HL-60 (cell line): ENCODE data around the gene FSTL4.

Source experiments
- DNase-seq, 2 experiments: peaks; one replicate each; pipeline ENCODE4 v3.0.0-alpha.2; 2010 to 2020; ENCODE audit warnings: low read depth in 1 of 2, low spot score in 1 of 2
- H3K27ac ChIP-seq: fragments of 250-450 bp; sonication (Bioruptor Pico); replicated peaks from 2 replicates; pipeline ENCODE4 v1.5.1; 2020; ENCODE audit warnings: mild to moderate bottlenecking, moderate library complexity
- H3K27me3 ChIP-seq: fragments of 250-450 bp; sonication (Bioruptor Pico); 2 replicates; pipeline ENCODE4 v1.5.1; 2021; ENCODE audit warnings: mild to moderate bottlenecking, moderate library complexity; ENCODE audit not compliant: insufficient read depth, poor library complexity, severe bottlenecking
- H3K4me3 ChIP-seq: replicated peaks from 2 replicates; pipeline ENCODE4 v1.5.1; 2011; ENCODE audit warnings: mild to moderate bottlenecking, control low read depth, low read length; ENCODE audit not compliant: insufficient read depth
- GABPA ChIP-seq: IDR thresholded peaks from 2 replicates; pipeline ENCODE4 v1.6.1; 2012; ENCODE audit warnings: low read depth
- POLR2AphosphoS5 ChIP-seq: IDR thresholded peaks from 2 replicates; pipeline ENCODE4 v1.6.1; 2012; ENCODE audit warnings: low read depth
- SPI1 ChIP-seq: IDR thresholded peaks from 2 replicates; pipeline ENCODE4 v1.6.1; 2012; ENCODE audit warnings: low read depth, mild to moderate bottlenecking, borderline replicate concordance
- TF ChIP-seq, protein P1 (sequence below): IDR thresholded peaks from one replicate; pipeline ENCODE4 v1.5.1; 2011; ENCODE audit warnings: low read length, control low read depth, inconsistent platforms; ENCODE audit not compliant: insufficient read depth
- TF ChIP-seq, protein P2 (sequence below): IDR thresholded peaks from 2 replicates; pipeline ENCODE4 v1.6.1; 2012; ENCODE audit warnings: low read depth; ENCODE audit not compliant: insufficient replicate concordance

FSTL4 gene

DNA sequence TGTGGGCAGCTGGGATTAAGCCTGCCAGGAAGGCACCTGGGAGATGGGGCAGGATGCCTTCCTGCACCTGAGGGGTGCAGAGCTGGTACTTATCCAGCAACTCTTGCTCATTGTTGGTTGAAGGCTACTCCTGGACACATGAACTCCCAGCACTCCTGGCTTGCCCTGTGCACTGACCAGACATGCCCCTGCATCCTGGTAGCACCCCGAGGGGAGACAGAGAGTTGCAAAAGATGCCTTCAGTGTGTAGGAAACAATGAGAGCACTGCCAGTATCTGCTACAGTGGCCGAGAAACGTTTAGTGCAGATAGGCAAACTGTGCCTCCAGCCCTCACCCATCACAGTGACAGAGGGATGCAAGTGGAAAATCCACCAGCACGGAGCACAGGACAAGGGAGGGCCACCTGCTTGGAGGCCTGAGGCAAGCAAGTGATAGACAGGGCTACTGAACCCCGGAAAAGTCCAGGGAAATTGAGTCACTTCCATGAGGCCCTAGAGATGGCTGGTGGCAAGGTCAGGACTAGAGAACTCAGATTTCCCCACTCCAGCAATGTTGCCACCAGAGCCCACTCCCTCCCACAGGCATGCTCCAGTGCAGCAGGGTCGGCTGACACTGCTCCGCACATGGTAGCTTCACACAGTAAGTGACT is 171.1 kb downstream of the FSTL4 start:
- no peak overlapping the region for H3K4me3 ChIP-seq
- no peak for DNase-seq
- H3K27me3 ChIP-seq, result no peaks in the 10 kb centered on the region
- no peak overlapping the region for H3K27ac ChIP-seq
- TF ChIP-seq POLR2AphosphoS5 (no peak), SPI1 (no peak), GABPA (no peak)
- TF ChIP-seq, protein P1, sequence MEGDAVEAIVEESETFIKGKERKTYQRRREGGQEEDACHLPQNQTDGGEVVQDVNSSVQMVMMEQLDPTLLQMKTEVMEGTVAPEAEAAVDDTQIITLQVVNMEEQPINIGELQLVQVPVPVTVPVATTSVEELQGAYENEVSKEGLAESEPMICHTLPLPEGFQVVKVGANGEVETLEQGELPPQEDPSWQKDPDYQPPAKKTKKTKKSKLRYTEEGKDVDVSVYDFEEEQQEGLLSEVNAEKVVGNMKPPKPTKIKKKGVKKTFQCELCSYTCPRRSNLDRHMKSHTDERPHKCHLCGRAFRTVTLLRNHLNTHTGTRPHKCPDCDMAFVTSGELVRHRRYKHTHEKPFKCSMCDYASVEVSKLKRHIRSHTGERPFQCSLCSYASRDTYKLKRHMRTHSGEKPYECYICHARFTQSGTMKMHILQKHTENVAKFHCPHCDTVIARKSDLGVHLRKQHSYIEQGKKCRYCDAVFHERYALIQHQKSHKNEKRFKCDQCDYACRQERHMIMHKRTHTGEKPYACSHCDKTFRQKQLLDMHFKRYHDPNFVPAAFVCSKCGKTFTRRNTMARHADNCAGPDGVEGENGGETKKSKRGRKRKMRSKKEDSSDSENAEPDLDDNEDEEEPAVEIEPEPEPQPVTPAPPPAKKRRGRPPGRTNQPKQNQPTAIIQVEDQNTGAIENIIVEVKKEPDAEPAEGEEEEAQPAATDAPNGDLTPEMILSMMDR, result no peak
- TF ChIP-seq, protein P2, sequence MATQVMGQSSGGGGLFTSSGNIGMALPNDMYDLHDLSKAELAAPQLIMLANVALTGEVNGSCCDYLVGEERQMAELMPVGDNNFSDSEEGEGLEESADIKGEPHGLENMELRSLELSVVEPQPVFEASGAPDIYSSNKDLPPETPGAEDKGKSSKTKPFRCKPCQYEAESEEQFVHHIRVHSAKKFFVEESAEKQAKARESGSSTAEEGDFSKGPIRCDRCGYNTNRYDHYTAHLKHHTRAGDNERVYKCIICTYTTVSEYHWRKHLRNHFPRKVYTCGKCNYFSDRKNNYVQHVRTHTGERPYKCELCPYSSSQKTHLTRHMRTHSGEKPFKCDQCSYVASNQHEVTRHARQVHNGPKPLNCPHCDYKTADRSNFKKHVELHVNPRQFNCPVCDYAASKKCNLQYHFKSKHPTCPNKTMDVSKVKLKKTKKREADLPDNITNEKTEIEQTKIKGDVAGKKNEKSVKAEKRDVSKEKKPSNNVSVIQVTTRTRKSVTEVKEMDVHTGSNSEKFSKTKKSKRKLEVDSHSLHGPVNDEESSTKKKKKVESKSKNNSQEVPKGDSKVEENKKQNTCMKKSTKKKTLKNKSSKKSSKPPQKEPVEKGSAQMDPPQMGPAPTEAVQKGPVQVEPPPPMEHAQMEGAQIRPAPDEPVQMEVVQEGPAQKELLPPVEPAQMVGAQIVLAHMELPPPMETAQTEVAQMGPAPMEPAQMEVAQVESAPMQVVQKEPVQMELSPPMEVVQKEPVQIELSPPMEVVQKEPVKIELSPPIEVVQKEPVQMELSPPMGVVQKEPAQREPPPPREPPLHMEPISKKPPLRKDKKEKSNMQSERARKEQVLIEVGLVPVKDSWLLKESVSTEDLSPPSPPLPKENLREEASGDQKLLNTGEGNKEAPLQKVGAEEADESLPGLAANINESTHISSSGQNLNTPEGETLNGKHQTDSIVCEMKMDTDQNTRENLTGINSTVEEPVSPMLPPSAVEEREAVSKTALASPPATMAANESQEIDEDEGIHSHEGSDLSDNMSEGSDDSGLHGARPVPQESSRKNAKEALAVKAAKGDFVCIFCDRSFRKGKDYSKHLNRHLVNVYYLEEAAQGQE, result no peak

DNA sequence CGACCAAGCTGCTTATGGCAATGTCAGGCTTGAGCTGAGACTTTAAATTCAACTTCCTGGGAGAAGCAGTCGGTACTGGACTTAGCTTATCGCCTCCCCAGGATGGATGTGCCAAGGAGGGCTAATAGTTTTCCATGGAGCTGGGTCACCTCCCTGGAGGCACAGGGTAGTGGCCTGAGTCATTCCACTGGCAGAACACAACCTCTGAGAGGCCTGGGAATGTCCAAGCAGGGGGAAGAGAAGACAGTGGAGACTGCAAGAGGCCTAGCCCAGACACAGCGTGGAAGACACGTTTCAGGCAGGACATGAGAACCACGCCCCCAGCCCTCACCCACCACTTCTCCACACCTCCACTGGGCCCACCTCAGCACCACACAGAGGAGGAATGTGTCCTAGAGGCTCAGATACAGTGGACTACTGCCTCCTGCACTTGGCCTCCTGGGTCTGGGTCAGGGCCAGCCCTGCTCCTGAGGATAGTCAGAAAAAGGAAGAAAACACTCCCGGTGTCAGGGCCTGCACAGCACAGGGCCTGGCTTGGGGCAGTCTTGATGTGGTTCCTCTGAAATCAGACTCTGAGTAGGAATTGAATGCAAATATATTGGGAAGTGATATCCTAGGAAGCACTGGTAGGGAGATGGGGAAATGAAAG is 171.8 kb downstream of the FSTL4 start:
- H3K27ac ChIP-seq, result no peak overlapping the region

DNA sequence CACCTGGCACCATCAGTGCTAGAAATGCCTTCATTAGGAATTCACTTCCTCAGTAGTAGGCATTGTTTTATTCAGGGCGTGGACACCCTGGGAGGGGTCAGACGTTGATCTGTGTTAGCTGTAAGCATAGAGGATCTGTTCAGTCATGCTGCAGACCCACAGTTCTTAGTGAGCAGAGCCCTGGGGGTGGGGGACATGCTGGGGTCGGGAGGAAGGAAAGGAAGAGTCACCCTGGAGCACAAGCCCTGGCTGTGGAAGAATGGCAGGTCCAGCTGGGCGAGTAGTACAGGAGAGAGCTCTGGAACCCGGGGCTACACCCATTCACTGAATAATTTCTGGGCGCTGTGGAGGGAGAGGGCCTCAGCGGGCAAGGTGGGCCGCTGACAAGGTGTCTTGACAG is 172.5 kb downstream of the FSTL4 start:
- no peak for TF ChIP-seq SPI1
- no peak for TF ChIP-seq GABPA
- no peak for TF ChIP-seq POLR2AphosphoS5
- TF ChIP-seq, protein P1, result no peak
- TF ChIP-seq, protein P2, result no peak
- no peak for DNase-seq
- Histone ChIP-seq H3K27me3 (no peaks in the 10 kb centered on the region), H3K27ac (no peak overlapping the region), H3K4me3 (no peak overlapping the region)

More for the DNA sequence above, 171.8 kb downstream of the FSTL4 start:
- no peak for DNase-seq
- H3K4me3 ChIP-seq, result no peak overlapping the region
- no peaks in the 10 kb centered on the region for H3K27me3 ChIP-seq
- no peak for TF ChIP-seq SPI1
- TF ChIP-seq, protein P1, result no peak
- no peak for TF ChIP-seq POLR2AphosphoS5
- TF ChIP-seq, protein P2, result no peak
- TF ChIP-seq GABPA, result no peak
